HEK293 (cell line): ENCODE results near the gene SCN10A.

Source experiments
- CTCF ChIA-PET: fragments of 350-600 bp; formaldehyde crosslinking; extraction: SDS; loops from one replicate; lab custom pipeline; 2021; ENCODE audit warnings: antibody characterized with exemption; lab: Yijun Ruan, JAX
- POLR2A ChIA-PET: fragments of 300-600 bp; formaldehyde crosslinking; extraction: SDS; loops from one replicate; lab custom pipeline; 2020; ENCODE audit warnings: antibody characterized with exemption, inconsistent platforms; lab: Yijun Ruan, JAX
- H3K27ac ChIP-seq: fragments of 200-500 bp; sonication (Bioruptor generic); 2 replicates; pipeline ENCODE4 v1.5.1; 2014; ENCODE audit warnings: low read depth, low read length, control low read depth, inconsistent platforms; ENCODE audit errors: extremely low read depth
- H3K36me3 ChIP-seq, 2 experiments: fragments of 200-500 bp in 1 of 2; sonication (Bioruptor generic) in 1 of 2; 1 replicate in 1 of 2; 2 replicates in 1 of 2; pipeline ENCODE4 v1.5.1; 2014 to 2017; ENCODE audit warnings: inconsistent platforms in 2 of 2, low read length in 2 of 2; ENCODE audit not compliant: control insufficient read depth in 2 of 2, insufficient read depth in 1 of 2
- H3K4me1 ChIP-seq: fragments of 200-500 bp; sonication (Bioruptor generic); 2 replicates; pipeline ENCODE4 v1.5.1; 2014; ENCODE audit warnings: mild to moderate bottlenecking, low read length, inconsistent platforms; ENCODE audit not compliant: control insufficient read depth, insufficient read depth
- H3K4me3 ChIP-seq: 2 replicates; pipeline ENCODE4 v1.5.1; 2011; ENCODE audit warnings: low read depth, mild to moderate bottlenecking, control low read depth, low read length, moderate library complexity
- H3K9me3 ChIP-seq: fragments of 200-500 bp; sonication (Bioruptor generic); 2 replicates; pipeline ENCODE4 v1.5.1; 2014; ENCODE audit warnings: low read depth, low read length, inconsistent platforms; ENCODE audit not compliant: control insufficient read depth, insufficient read depth
- GLIS2 ChIP-seq: fragments of 450-650 bp; formaldehyde crosslinking; IDR thresholded peaks from 2 replicates; pipeline ENCODE4 v1.5.1; 2016; ENCODE audit warnings: missing biosample characterization, missing genetic modification characterization
- SALL2 ChIP-seq: fragments of 450-650 bp; formaldehyde crosslinking; IDR thresholded peaks from 2 replicates; pipeline ENCODE4 v1.5.0; 2017; ENCODE audit warnings: missing biosample characterization, mild to moderate bottlenecking, missing genetic modification characterization, borderline replicate concordance
- SP2 ChIP-seq: fragments of 450-650 bp; formaldehyde crosslinking; IDR thresholded peaks from 2 replicates; pipeline ENCODE4 v1.5.1; 2016; ENCODE audit warnings: missing biosample characterization, missing genetic modification characterization
- SP7 ChIP-seq: fragments of 450-650 bp; formaldehyde crosslinking; IDR thresholded peaks from 2 replicates; pipeline ENCODE4 v1.5.1; 2016; ENCODE audit warnings: missing biosample characterization, missing genetic modification characterization
- WT1 ChIP-seq: fragments of 450-650 bp; formaldehyde crosslinking; IDR thresholded peaks from 2 replicates; pipeline ENCODE4 v1.5.1; 2016; ENCODE audit warnings: missing biosample characterization, missing genetic modification characterization
- ZBTB8A ChIP-seq: fragments of 450-650 bp; formaldehyde crosslinking; IDR thresholded peaks from 2 replicates; pipeline ENCODE4 v1.5.1; 2016; ENCODE audit warnings: missing biosample characterization, missing genetic modification characterization
- ZFP69B ChIP-seq: fragments of 450-650 bp; formaldehyde crosslinking; IDR thresholded peaks from 2 replicates; pipeline ENCODE4 v1.5.1; 2016; ENCODE audit warnings: missing biosample characterization, missing genetic modification characterization
- ZNF138 ChIP-seq: fragments of 450-650 bp; formaldehyde crosslinking; IDR thresholded peaks from 2 replicates; pipeline ENCODE4 v1.5.1; 2016; ENCODE audit warnings: missing biosample characterization, missing genetic modification characterization, borderline replicate concordance
- ZNF16 ChIP-seq: fragments of 450-650 bp; formaldehyde crosslinking; IDR thresholded peaks from 2 replicates; pipeline ENCODE4 v1.5.1; 2016; ENCODE audit warnings: low read depth, missing biosample characterization, missing genetic modification characterization
- ZNF214 ChIP-seq: fragments of 450-650 bp; formaldehyde crosslinking; IDR thresholded peaks from 2 replicates; pipeline ENCODE4 v1.5.1; 2017; ENCODE audit warnings: missing biosample characterization, mild to moderate bottlenecking, missing genetic modification characterization, borderline replicate concordance
- ZNF221 ChIP-seq: fragments of 450-650 bp; formaldehyde crosslinking; IDR thresholded peaks from 2 replicates; pipeline ENCODE4 v1.5.1; 2017; ENCODE audit warnings: missing biosample characterization, missing genetic modification characterization, borderline replicate concordance
- ZNF324 ChIP-seq: fragments of 450-650 bp; formaldehyde crosslinking; IDR thresholded peaks from 2 replicates; pipeline ENCODE4 v1.5.1; 2016; ENCODE audit warnings: missing biosample characterization, missing genetic modification characterization
- ZNF423 ChIP-seq: fragments of 450-650 bp; formaldehyde crosslinking; IDR thresholded peaks from 2 replicates; pipeline ENCODE4 v1.5.1; 2016; ENCODE audit warnings: missing biosample characterization, missing genetic modification characterization
- ZNF530 ChIP-seq: fragments of 450-650 bp; formaldehyde crosslinking; IDR thresholded peaks from 2 replicates; pipeline ENCODE4 v1.5.1; 2016; ENCODE audit warnings: low read depth, missing biosample characterization, missing genetic modification characterization
- ZNF654 ChIP-seq: fragments of 450-650 bp; formaldehyde crosslinking; IDR thresholded peaks from 2 replicates; pipeline ENCODE4 v1.5.1; 2016; ENCODE audit warnings: low read depth, missing biosample characterization, missing genetic modification characterization
- TF ChIP-seq, protein P1 (sequence below): fragments of 450-650 bp; formaldehyde crosslinking; IDR thresholded peaks from 2 replicates; pipeline ENCODE4 v1.5.1; 2016; ENCODE audit warnings: missing biosample characterization, missing genetic modification characterization
- TF ChIP-seq, protein P2 (sequence below): fragments of 450-650 bp; formaldehyde crosslinking; IDR thresholded peaks from 2 replicates; pipeline ENCODE4 v1.5.1; 2016; ENCODE audit warnings: missing biosample characterization, missing genetic modification characterization, low read depth
- TF ChIP-seq, protein P3 (sequence below): fragments of 450-650 bp; formaldehyde crosslinking; IDR thresholded peaks from 2 replicates; pipeline ENCODE4 v1.5.1; 2016; ENCODE audit warnings: missing biosample characterization, missing genetic modification characterization

SCN10A gene

DNA sequence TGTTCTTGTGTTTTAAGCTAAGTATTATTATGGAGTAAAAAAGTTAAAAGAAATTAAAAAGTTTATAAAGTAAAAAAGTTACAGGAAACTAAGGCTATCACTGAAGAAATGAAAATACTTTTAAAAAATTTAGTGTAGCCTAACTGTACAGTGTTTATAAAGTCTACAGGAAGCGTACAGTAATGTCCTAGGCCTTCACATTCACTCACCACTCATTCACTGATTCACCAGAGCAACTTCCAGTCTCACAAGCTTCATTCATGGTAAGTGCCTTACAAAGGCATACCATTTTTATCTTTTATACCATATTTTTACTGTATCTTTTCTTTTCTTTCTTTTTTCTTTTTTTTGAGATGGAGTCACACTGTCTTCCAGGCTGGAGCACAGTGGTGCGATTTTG is 125.8 kb downstream of the SCN10A start:
- ChIA-PET POLR2A (no interaction called here), CTCF (interaction anchor here (0.7 to 0.8 kb wide), 2 partner anchors 169 to 310 kb away, joined by 3 to 4 read pairs; no protein-coding TSS in a partner anchor)
- H3K4me3 ChIP-seq, result no peak overlapping the region
- no peak overlapping the region for H3K27ac ChIP-seq
- TF ChIP-seq SP2 (tag by site-specific recombination) (no peak), ZFP69B (tag by site-specific recombination) (no peak), ZNF214 (tag by site-specific recombination) (no peak), ZBTB8A (no peak), ZNF324 (no peak), ZNF423 (tag by site-specific recombination) (no peak)
- TF ChIP-seq, protein P1, sequence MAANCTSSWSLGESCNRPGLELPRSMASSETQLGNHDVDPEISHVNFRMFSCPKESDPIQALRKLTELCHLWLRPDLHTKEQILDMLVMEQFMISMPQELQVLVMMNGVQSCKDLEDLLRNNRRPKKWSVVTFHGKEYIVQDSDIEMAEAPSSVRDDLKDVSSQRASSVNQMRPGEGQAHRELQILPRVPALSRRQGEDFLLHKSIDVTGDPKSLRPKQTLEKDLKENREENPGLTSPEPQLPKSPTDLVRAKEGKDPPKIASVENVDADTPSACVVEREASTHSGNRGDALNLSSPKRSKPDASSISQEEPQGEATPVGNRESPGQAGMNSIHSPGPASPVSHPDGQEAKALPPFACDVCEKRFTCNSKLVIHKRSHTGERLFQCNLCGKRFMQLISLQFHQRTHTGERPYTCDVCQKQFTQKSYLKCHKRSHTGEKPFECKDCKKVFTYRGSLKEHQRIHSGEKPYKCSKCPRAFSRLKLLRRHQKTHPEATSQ (tag by site-specific recombination), result no peak
- H3K36me3 ChIP-seq, result no peaks in the 10 kb centered on the region
- no peaks in the 10 kb centered on the region for H3K9me3 ChIP-seq
- H3K4me1 ChIP-seq, result no peaks in the 10 kb centered on the region

DNA sequence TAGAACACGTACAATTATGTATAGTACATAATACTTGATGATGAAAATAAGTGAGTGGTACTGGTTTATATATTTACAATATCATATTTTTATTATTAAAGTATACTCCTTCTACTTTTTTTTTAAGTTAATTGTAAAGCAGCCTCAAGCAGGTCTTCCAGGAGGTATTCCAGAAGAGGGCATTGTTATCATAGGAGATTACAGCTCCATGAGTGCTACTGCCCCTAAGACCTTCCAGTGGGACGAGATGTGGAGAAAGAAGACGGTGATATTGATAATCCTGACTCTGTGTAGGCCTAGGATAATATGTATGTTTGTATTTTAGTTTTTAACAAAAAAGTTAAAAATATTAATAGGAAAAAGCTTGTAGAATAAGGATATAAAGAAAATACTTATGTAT is 126.2 kb downstream of the SCN10A start:
- no peak overlapping the region for H3K4me3 ChIP-seq
- ChIA-PET CTCF (interaction anchor here (0.5 to 0.8 kb wide), 4 partner anchors 13 to 310 kb away, joined by 3 to 4 read pairs (median 4); no protein-coding TSS in a partner anchor), POLR2A (no interaction called here)
- H3K9me3 ChIP-seq, result no peaks in the 10 kb centered on the region
- no peak for TF ChIP-seq SALL2
- no peaks in the 10 kb centered on the region for H3K36me3 ChIP-seq
- no peak overlapping the region for H3K27ac ChIP-seq
- no peaks in the 10 kb centered on the region for H3K4me1 ChIP-seq

GRCh38 chr3:38689346-38689745 is 126.7 kb downstream of the SCN10A start:
- CTCF ChIA-PET, result interaction anchor here (0.5 to 0.8 kb wide), 3 partner anchors 13 to 311 kb away, joined by 3 to 4 read pairs (median 4); no protein-coding TSS in a partner anchor
- no peaks in the 10 kb centered on the region for H3K36me3 ChIP-seq
- H3K4me3 ChIP-seq, result no peak overlapping the region
- no peaks in the 10 kb centered on the region for H3K4me1 ChIP-seq
- TF ChIP-seq, protein P2, sequence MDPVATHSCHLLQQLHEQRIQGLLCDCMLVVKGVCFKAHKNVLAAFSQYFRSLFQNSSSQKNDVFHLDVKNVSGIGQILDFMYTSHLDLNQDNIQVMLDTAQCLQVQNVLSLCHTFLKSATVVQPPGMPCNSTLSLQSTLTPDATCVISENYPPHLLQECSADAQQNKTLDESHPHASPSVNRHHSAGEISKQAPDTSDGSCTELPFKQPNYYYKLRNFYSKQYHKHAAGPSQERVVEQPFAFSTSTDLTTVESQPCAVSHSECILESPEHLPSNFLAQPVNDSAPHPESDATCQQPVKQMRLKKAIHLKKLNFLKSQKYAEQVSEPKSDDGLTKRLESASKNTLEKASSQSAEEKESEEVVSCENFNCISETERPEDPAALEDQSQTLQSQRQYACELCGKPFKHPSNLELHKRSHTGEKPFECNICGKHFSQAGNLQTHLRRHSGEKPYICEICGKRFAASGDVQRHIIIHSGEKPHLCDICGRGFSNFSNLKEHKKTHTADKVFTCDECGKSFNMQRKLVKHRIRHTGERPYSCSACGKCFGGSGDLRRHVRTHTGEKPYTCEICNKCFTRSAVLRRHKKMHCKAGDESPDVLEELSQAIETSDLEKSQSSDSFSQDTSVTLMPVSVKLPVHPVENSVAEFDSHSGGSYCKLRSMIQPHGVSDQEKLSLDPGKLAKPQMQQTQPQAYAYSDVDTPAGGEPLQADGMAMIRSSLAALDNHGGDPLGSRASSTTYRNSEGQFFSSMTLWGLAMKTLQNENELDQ (tag by site-specific recombination), result no peak
- TF ChIP-seq ZNF530 (tag by site-specific recombination) (no peak), ZNF221 (no peak)
- no peaks in the 10 kb centered on the region for H3K9me3 ChIP-seq
- POLR2A ChIA-PET, result no interaction called here
- no peak overlapping the region for H3K27ac ChIP-seq

GRCh38 chr3:38687321-38687720 is 128.7 kb downstream of the SCN10A start:
- Histone ChIP-seq H3K36me3 (no peaks in the 10 kb centered on the region), H3K4me3 (no peak overlapping the region), H3K4me1 (no peaks in the 10 kb centered on the region), H3K27ac (no peak overlapping the region), H3K9me3 (no peaks in the 10 kb centered on the region)
- ChIA-PET POLR2A (no interaction called here), CTCF (interaction anchor here (0.6 to 0.8 kb wide), 3 partner anchors 8 to 655 kb away, joined by 3 to 4 read pairs (median 4); no protein-coding TSS in a partner anchor)
- no peak for TF ChIP-seq WT1
- no peak for TF ChIP-seq ZNF654 (tag by site-specific recombination)
- TF ChIP-seq, protein P3, sequence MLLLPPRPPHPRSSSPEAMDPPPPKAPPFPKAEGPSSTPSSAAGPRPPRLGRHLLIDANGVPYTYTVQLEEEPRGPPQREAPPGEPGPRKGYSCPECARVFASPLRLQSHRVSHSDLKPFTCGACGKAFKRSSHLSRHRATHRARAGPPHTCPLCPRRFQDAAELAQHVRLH (tag by site-specific recombination), result no peak
- TF ChIP-seq ZNF16 (tag by site-specific recombination), result no peak
- TF ChIP-seq ZNF138 (tag by site-specific recombination), result no peak
- TF ChIP-seq GLIS2 (tag by site-specific recombination), result no peak
- TF ChIP-seq SP7 (tag by site-specific recombination), result no peak
